Activated CD4-positive, alpha-beta T cell treated with anti-CD3 and anti-CD28 coated beads, Interleukin-2, amount 50 U/mL, for 24 hours (primary cell): ENCODE data around the gene ARHGDIB.
A peak's percentile ranks its signal among the peaks of the same experiment; 100 is the strongest.

ENCODE experiments used
- DNase-seq, 2 donors: peaks; one replicate each; pipeline ENCODE4 v3.0.0-alpha.2; 2020; ENCODE audit warnings: low read depth in 1 of 2, low spot score in 1 of 2

Gene ARHGDIB

GRCh38 chr12:14961466-14962152 lies at the start of gene ARHGDIB:
TSS of gene ARHGDIB (minus strand) at chr12:14961601. CDS start at chr12:14950712, 10,889 bp downstream.
- DNase-seq: peak in 1 of 2 donors; percentile 74

DNA sequence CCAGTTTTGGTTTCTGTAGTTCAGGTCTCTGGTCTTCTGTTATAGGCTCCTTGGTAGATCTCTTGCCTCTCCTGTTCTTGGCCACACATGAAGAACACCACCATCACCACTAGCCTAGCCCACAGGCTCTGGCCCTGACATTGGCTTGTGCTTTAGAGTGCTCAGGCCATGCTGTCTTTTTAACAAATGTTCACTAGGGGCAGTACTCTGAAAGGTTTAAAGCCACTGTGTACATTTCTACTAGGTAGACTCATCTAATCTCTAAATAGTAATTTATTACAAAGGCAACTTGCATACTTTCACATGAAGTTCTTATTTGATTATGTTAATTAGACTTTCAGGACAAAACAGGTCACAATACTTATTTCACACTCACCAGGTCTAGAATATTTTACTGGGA lies 49.8 kb upstream of the ARHGDIB start:
- no peak for DNase-seq

- DNase-seq: no peak
Observed at GRCh38 chr12:15007551-15007950, 46.1 kb upstream of the ARHGDIB start.

- no peak for DNase-seq
Observed at GRCh38 chr12:15005064-15005463, 43.7 kb upstream of the ARHGDIB start.

DNA sequence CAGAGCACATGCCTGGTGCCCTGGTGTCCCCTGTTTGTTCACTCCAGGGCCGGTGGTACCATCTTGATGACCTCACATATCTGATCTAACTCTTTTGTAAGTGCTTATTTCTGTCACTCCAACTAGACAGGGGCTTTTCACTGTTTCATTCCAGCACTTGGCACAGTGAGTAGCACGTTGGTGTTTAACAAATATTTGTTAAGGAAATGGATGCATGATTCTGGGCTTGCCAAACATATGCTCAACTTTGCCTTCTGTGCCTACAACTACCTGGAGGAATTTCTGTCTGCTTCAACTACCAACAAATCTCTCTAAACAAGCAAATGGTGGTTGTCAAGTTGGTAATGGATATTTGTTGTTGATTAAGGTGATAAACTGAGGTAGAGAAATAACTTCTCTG lies 43.0 kb upstream of the ARHGDIB start:
- DNase-seq: no peak

GRCh38 chr12:15001733-15002382 lies 40.5 kb upstream of the ARHGDIB start:
- no peak for DNase-seq

GRCh38 chr12:15000575-15000974 lies 39.2 kb upstream of the ARHGDIB start:
- DNase-seq: no peak

DNA sequence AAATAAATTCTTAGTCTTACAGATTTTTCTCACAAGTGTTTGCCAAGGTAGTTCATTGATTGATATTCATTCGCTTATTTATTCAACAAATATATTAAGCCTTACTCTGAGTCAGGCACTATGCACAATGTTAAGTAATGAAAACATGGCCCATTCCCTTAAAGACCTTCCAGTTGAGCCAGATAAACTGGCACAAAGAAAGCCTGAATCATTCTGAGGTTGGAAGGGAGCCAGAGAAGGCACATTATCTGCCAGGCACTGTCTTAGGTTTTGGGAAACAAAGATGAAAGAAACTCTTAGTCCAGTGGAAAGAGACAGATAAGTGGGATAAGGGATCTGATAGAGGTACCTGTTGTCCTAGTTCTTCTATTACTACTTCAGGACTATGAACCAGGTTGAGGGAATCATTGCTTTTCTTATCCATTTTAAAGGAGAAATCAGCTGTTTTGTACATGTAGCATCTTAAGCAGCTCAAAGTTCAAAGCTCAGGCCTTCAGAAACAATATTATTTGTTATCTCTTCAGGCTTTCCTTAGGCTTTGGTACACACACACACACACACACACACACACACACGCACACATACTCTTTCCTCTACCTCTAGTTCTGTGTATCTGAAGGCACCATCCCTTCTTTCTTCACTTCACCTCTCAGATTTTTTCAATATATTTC lies 38.4 kb upstream of the ARHGDIB start:
- no peak for DNase-seq

DNA sequence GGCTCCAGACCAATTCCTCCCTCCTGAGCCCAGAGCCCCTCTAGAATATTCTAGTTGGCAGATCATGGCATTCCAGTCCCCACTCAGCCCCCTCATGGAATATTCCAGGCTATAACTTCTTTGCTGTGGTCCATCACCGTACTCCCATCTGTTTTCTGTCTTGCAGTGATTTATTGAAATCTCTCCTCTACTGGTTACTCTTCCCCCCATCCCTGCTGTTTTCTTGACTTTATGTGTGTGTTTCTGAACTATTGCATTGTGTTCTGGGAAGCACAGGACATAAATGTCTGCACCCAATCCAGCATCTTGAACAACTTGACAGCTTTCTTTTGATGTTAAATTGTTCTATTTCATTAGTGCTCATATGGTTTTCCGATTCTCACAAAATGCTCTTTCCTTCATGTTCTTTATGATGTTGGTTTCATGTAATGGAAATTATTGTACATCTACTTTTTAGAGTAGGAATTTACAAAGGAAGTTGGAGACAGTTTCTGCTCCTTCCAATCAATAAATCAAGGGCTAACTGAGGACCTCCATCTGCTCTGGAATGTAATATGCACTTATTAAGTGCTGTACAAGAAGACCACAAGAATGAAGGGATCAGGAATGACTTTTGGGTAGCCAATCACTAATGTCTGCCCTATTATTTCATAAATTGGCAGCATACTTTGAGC lies 37.8 kb upstream of the ARHGDIB start:
- DNase-seq: no peak

DNA sequence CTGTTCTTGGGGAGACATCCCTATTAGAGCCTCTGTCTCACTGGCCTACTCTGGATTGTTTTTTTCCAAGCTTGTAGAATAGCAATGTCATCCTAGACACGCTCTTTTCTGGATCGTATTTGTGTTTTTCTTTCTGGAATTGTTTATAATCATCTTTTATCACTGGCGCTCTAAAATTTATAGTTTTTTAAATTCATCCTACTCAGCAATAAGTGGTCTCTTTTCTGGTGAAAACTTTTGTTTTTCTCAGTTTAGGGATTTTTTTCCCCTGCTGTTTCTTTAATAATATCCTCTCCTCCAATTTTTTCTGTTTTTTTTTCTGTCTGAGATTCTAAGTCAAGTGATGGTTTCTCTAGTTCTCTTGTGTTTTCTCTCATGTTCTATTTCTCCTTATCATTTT lies 36.6 kb upstream of the ARHGDIB start:
- no peak for DNase-seq

DNA sequence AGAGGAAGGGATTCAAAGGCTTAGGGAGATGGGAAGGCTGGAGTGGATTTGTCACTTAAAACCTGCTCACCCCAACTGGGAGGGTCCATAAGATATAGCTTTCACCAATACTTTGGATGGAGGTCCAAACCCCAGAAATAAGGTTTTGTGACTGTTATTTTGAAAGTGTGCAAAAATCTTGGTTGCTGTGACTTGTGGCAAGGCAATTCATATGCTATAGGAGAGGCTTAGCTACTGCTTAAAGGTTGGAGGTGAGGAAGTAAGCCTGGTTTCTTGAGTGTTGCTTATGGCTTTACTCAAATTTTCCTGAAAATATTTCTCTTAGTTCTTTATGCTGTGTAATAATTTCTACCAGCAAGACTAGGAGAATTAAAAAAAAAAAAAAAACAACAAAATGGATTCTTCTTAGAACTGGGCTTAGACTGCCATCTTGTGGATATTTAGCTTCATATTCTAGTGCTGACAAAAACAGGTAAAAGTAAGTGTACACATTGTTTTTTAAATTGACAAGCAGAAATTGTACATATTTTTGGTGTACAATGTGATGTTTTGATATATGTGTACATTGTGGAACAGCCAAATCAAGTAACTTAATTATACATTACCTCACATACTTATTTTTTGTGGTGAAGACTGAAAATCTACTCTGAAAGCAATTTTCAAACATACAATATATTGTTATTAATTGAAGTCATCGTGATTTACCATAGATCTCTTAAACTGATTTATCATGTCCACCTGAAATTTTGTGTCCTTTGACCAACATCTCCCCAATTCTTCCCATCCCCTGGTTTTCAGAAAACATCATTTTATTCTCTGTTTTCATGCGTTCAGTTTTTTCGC lies 34.4 kb upstream of the ARHGDIB start:
- no peak for DNase-seq

DNA sequence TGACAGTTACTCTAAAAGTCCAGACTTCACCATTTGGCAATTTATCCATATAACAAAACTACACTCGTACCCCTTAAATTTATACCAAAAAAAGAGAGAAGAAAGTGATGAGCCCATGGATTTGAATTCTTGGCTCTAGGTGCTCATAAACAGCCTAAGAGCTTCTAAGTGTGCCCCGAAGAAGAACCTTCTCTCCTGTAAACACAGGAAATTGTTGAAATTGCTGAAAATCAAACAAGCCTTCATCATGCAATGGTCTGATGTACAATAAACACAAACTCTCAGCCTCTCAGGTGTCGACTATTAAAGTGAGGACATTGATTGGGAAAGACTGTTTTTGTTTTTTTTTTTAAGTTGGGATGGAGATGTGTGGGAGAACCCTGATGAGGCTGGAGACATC lies 33.2 kb upstream of the ARHGDIB start:
- no peak for DNase-seq

- no peak for DNase-seq
Observed at GRCh38 chr12:14993537-14994266, 32.3 kb upstream of the ARHGDIB start.

DNA sequence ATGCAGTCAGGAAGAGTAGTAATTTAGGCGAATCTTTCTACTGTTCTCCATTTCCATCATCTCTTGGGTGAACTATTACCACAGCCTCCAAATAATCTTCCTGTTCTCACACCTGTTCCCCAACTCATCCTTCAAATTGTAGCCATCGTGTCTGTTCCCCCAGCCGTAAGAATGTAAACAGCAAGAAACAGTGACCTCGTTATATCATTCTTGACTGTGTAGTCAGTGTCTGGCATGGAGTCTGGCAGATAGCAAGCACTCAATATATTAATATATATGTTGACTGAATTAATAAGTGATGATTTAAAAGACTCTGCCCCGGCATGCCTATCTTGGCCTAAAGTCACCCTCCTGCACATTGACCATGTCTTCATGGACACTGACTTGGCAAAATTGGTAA lies 31.7 kb upstream of the ARHGDIB start:
- DNase-seq: no peak

- no peak for DNase-seq
Observed at GRCh38 chr12:14992673-14993072, 31.3 kb upstream of the ARHGDIB start.

GRCh38 chr12:14991069-14991468 lies 29.7 kb upstream of the ARHGDIB start:
- no peak for DNase-seq

DNA sequence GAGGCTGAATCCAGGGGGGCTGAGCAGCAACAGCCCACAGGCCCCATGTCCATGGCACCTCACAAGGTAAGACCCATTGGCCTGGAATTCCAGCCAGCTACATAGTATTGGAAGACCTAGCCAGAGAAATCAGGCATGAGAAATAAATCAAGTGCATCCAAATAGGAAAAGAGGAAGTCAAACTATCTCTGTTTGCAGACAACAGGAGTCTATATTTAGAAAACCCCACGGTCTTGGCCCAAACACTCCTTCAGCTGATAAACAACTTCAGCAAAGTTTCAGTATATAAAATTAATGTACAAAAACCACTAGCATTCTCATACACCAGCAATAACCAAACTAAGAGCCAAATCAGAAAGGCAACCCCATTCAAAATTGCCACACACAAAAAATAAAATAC lies 28.4 kb upstream of the ARHGDIB start:
- no peak for DNase-seq

DNA sequence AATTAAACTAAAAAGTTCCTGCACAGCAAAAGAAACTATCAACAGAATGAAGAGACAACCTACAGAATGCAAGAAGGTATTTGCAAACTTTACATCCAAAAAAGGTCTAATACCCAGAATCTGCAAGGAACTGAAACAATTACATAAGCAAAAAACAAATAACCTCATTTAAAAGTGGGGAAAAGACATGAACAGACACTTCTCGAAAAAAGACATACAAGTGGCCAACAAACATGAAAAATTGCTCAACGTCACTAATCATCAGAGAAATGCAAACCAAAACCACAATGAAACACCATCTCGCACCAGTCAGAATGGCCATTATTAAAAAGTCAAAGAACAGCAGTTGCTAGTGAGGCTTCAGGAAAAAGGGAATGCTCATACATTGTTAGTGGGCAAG lies 26.6 kb upstream of the ARHGDIB start:
- no peak for DNase-seq

DNA sequence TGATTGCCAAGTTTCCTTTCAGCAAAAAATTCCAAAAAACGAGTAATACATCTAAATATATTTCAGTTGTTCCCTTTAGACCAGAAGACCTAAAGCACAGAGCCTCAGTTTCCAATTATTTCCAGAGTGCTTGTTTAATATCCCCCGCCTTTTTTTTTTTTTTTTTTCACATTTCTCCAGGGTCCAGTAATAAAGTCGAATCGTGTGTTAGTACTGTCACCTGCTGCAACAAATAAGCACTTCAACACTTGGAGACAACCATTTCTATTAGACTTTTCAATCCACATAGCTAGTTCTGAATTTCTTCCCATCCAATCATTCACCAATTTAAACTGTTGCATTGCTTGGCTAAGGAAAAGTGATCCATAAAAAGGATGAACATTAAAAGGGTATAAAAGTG lies 25.0 kb upstream of the ARHGDIB start:
- DNase-seq: no peak

DNA sequence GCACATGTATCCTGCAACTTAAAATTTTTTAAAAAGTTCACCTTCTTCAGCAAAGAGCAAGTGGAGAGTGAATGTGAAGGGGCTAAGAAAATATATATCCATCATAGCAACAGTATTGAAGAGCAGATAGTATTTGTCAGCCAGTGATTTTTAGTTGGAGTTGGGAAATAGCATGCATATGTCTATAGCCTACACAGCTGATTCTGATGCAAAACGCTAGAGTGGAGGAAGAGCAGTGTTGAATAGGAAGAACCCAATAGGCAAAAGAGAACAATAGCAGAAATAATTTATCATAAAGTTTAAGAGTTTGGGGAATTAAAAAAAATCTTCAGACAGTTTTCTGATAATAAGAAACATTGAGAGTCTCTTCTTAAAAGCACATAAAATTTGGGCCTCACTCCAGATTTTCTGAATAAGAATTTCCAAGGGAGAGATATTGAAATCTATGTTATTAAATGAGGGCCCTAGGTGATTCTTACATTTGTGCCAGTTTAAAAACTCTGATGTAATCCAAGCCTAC lies 23.4 kb upstream of the ARHGDIB start:
- DNase-seq: no peak
